ENCODE measurements around the gene AOPEP.
A peak's percentile ranks its signal among the peaks of the same experiment; 100 is the strongest.
"Not testable (repeated sequence)": the region's sequence is repeated elsewhere in the genome, so short reads cannot be mapped to it uniquely, and the experiment has no call there.

AOPEP gene

DNA sequence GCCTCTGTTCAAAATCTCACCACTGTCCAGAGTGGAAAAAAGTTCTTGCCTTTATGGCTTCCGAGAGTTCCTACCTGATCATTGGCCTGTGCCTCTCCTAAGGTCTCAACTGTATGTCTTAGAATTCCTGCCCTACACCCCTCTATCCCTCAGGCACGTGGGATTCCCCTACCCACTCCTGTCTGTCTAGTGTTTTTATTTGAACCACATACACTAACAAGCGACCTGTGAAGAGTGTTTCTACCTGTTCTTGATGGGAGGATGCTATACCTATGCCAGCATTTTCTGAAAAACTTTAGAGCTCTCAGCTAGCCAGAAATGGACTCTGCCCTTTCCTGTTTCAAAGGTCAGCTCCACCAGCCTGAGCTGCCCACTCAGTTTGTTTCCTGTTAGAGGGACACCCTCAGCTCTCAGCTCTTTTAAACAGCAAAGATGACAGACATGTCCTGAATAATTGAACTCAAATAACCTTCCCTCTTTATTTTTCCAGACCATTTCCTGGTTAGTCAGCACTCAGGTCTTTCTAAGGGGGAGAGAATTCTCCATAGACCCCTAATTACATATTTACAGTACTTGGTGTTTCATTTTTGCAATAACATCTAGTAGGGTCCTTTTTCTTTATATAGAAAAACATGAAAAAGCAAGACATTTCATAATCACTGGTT, 214.8 kb downstream of the AOPEP start:
- DNase-seq, result no peak

DNA sequence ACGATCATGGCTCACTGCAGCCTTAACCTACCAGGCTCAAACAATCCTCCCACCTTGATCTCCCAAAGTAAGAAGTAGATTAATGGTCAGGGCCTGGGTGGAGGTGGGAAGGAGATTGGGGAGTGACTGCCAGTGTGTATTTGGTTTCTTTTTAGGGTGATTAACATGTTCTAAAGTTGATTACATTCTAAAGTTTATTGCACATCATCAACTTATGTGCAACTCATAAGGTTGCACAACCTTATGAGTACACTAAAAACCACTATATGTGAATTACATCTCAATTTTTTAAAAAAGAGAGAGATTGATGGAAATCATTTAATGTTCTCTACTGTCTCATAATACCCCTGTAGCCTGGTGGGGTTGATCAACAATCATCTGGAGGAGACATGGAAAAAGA, 218.1 kb downstream of the AOPEP start:
- DNase-seq, result no peak

GRCh38 chr9:94945197-94946144, 219.0 kb downstream of the AOPEP start:
- DNase-seq, result no peak

GRCh38 chr9:94946256-94946655, 219.8 kb downstream of the AOPEP start:
- no peak for DNase-seq

DNA sequence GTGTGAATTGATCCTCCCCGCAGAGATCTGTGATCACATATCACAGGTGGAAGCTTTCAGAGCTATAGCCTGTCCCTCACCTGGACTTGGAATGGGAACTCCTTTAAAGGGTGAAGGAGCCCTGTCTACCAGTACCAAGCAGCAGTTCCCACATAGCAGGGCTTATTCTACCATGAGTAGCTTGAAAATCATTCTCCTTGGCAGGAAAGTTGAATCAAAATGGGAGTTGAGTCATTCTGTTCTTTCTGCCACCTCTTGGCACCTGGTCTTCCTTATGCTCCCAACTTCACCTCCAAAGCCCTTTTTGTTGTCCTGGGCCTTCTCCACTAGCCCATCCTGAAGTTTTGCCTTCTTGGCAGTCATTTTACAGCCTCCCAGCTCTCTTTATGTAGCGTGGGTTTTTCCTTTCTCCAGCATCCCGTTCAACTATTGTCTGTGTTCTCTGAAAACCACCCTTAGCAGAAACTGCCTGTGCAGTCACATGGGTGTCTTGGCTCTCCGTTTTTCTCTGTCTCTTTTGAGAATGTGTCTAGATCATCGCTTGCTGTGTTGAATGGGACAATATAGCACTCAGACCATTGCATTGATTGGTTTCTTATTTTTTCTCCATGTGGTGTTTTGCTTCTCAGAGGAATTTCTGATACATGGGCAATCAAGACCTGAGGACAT, 222.2 kb downstream of the AOPEP start:
- peak; percentile 9 for DNase-seq

- no peak for DNase-seq
These were observed 222.9 kb downstream of the AOPEP start for GRCh38 chr9:94949370-94949769.

DNA sequence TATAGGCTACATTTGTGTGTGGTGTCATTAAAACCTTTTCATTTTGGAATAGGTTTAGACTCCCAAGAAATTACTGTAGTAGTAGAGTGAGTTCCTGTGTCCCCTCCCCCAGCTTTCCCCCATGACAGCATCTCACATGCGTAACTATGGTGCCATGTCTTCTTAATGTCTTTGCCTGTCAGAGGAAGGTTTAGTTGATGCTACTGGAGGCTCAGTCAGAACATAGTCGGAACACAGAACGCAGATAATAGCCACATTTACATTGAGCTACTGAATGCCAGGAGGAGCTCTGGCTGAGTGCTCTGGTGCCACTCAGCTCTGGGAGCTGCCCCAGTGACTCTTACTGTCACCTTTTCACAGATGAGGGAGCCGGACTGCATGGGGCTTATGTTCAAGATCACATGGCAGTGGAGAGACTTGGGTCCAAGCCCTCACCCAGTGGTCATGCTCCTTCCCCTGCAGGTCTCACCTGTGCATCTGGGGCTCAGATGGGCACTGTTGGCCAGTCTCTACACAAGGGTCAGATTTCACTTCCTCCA, 223.6 kb downstream of the AOPEP start:
- no peak for DNase-seq

DNA sequence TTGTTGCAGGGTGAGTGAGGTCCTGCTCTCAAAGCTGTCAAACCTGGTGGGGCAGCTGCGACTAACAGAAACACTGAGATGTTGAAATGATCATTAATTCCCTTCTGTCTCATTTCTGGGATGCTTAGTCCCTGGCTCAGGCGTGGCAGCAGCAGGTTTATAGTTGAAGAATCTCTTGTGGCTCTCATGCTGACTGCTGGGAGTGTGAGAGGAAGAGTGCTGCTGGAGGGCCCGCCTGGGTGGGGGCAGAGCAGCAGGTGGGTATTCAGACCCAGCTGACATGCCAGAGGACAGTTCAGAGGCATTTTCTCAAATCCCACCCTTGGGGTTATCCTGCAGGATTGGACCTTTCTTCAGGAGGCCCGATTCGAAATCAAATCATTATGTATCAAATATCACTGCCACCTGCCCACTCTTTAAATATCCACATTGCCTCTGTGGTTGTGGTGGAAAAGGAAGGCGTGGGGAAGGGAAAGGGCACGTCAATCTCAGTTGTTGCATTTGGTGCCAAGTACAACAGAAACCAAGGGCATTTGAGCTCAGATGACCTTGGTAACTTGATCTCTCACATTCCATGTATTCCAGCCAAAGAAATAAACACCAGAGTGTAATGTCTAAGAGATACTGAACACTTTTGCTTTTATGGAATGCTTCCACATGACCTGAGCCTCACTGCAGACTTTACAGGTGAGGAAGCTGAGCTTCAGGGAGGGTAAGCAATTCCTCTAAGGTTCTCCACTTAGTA, 224.3 kb downstream of the AOPEP start:
- DNase-seq, result no peak

DNA sequence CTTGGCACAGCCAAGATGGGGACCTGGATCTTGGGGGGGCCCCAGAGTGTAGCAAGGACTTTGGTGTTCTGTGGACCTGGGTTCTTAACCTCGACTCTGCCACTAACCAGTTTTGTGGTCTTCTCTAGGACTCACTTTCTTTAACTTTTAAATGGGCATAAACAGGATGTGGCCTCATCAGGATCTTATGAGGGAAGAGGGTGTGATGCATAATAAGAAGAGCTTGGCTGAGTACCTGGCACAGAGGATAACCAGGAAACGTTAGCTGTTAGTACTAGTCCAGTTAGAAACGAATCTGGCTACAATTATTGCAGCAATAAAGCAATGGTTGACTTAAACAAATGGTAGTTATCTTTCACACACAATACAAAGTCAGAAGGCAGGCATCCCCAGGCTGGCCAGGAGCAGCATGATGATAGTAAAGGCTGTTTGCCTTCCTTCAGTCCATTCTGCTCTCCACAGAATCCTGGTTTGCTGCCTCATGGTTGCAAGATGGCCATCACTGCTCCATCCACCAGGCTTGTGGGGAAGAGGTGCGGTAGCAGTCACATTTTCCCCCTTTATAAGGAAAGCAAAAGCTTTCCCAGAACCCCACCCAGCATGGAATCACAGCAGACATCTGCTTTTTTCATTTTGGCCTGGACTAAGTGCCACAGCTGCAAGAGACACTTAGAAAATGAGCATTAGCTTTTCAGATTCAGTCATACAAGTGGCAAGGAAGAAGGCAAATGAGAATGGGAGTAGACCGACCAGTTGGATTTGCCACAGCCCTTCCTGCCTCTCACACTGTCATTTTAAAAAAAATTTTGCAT, 225.0 kb downstream of the AOPEP start:
- DNase-seq, result peak; percentile 27

- DNase-seq, result peak; percentile 69
These were observed 226.3 kb downstream of the AOPEP start for GRCh38 chr9:94952565-94953373.

DNA sequence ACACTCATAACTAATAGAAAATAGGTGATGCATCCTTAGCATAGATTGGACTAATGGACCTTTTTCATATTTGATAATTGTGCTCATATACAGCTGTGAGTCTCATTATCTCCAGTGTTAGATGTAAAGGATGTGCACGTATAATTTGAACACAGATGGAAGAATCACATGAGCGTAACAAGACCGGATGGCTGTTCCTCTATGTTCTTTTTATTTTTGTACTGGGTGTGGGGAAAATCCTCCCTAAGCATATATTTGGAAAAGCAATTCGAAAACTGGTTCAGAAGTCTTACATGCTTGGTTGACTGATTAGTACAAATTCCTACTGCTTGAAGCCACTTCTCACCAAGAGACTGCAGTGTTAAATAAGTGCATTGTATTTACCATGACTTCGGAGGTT, 230.2 kb downstream of the AOPEP start:
- no peak for DNase-seq

DNA sequence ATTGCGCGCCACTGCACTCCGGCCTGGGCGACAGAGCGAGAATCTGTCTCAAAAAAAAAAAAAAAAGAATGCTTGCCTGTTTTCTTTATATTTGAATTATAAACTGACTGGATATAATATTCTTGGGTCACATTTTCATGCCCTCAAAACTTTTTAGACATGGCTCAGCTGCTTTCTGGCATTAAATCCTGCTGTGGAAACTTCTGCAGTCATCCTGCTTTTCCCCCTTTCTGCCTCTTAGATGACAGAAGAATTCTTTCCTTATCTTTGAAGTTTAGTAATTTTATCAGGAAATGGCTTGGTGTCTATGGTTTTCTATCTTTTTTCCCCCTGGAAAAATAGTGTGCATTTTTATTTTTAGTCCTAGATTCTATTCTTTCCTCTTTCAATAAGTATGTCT, 234.5 kb downstream of the AOPEP start:
- no peak for DNase-seq

DNA sequence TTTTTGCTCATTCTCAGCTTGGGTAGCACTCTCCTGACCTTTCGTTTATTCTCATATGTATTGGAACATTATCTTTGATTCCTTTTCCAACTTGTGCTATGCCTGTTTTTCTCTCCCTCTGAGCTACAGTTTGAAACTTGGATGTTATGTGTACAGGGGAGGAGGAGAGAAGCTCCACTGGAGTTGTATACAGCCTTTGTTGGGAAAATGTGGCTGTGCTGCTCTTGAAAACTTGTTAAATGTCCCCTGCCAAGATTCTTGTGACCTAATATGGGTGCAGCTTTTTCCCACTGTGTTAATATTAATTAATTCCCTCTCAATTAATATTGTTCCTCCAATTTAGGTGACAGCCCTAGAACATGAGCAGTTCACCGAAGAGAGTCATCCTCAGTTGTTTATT, 235.4 kb downstream of the AOPEP start:
- no peak for DNase-seq

DNA sequence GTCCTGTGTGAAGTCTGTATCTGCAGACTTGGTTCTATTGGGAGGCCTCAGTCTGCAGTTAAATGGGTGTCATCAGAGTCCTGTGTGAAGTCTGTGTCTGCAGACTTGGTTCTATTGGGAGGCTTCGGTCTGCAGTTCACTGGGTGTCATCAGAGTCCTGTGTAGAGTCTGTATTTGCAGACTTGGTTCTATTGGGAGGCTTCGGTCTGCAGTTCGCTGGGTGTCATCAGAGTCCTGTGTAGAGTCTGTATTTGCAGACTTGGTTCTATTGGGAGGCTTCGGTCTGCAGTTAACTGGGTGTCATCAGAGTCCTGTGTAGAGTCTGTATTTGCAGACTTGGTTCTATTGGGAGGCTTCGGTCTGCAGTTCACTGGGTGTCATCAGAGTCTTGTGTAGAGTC, 239.1 kb downstream of the AOPEP start:
- not testable (repeated sequence) for DNase-seq

DNA sequence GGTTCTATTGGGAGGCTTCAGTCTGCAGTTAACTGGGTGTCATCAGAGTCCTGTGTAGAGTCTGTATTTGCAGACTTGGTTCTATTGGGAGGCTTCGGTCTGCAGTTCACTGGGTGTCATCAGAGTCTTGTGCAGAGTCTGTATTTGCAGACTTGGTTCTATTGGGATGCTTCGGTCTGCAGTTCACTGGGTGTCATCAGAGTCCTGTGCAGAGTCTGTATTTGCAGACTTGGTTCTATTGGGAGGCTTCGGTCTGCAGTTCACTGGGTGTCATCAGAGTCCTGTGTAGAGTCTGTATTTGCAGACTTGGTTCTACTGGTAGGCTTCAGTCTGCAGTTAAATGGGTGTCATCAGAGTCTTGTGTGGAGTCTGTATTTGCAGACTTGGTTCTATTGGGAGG, 239.5 kb downstream of the AOPEP start:
- not testable (repeated sequence) for DNase-seq

DNA sequence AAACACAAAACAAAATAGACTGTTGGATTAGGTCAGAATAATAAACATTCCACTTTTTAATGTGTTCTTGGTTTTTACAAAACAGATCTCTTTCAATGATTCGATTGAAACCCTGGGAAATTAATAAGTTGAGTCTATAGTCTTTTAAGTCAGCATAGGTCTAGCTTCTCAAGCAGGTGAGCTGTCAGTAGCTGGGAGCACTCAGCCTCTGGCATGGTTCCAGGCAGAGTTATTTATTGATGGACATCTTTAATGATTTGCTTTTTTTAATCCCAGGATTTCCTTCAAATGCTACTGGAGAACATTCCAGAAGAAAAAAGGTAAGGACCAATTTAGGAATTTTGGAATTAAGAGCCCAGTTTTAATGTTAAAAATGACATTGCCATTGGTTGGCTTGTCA, 241.0 kb downstream of the AOPEP start:
- DNase-seq, result no peak

DNA sequence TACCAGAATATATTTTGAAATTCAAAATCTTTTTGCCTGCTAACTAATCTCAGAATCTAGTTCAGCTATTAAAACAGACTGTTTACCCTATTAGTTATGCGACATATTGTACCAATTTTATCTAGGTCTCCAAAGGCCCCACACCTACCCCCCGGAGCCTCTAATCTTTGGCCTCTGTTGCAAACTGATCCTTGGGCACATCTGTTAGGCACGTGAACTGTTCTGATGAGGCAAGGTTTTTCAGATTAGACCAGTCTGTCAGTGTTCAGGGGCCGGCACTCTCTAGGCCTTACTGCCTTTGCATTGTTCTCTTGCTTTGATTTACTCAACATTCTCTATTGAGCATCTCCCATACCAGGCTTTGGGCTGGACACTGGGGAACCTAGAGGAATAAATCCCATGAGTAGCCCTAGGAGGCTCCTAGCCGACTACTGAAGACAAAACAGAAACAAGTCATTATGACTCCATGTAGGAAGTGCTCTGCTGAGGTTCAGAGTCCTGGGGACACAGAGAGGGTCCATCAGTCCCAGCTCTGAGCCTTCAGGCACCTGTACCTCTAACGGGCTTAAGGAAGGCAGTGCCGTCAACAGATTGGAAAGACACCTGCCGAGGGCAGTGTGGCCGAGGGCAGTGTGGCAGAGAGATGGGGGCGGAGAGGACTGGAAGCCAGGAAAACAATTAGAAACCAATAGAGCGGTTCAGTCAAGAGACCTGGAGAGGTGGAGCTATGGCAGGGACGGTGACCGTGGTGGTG, 245.1 kb downstream of the AOPEP start:
- no peak for DNase-seq

DNA sequence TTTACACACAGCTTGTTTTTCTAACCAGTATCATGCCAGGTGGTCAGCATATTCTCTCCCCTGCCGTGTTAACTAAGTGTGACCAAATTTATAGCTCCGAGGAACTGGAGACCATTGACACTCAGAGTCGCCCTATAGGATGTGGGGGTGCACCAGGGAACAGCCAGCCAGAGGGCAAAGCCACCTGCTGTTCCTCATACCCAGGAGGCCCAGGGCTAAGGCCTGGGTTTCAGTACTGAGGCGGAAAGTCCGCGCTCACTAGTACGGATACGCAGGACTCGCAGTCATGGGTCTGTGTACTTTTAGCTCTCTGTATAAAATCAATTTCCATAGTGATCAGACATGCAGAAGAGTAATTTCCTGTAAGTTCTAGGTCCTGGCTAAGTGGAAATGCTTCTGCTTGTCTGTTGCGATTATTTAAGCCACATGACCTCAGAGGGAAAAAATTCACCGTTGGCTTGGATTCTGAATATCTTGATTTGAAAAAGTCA, 247.0 kb downstream of the AOPEP start:
- no peak for DNase-seq

DNA sequence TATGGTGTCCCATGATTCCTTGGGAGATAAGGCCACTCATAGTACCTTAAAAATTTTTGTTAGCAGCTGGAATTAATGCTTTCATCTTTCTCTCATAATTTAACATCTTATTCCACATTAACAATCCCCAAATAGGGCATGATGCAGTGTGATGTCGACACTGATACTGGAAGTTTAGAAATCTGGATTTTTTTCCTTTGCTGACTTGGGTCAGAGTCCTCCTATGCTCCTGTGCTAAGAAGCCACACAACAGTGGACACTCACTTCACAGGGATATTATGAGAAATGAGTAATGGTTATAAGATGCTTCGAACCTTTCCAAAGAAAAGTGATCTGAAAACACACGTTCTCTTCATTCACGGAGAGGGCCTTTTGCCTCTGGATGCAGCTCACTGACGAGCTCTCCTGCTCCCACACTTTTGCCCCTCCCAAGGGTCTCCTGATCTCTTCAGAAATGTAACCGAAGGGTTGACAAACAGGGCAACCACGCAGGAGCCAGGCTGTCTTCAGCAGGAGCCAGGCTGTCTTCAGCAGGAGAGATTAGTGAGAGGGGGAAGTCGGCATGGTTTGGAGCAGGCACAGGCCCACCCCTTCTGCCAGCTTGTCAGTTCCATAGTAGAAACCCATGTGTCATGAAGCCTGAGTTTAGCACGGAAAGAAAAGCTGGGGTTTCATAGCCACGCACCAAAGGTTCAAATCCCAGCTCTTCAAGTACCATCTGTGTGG, 247.8 kb downstream of the AOPEP start:
- no peak for DNase-seq
